Transverse colon (tissue), 4 donors: ENCODE measurements around the gene GABPB2. TPM values are rescaled to one million over a fixed set of nuclear protein-coding genes. Genes with fewer than 3 reads are reported as not detected.

Experiments
- DNase-seq: peaks from one replicate; pipeline ENCODE4 v3.0.0-alpha.2; 2019
- H3K27ac ChIP-seq, 4 donors: fragments of 200-600 bp; sonication (generic); 2 replicates each; pipeline ENCODE4 v1.5.1; 2016 to 2018; ENCODE audit warnings: inconsistent platforms in 4 of 4
- H3K27me3 ChIP-seq: fragments of 200-600 bp; sonication (generic); 2 replicates; pipeline ENCODE4 v1.5.1; 2017; ENCODE audit warnings: inconsistent platforms
- H3K36me3 ChIP-seq, 4 donors: fragments of 200-600 bp; sonication (generic); 2 replicates each; pipeline ENCODE4 v1.5.1; 2017 to 2019; ENCODE audit warnings: inconsistent platforms in 4 of 4
- H3K4me1 ChIP-seq, 4 donors: fragments of 200-600 bp; sonication (generic); 2 replicates each; pipeline ENCODE4 v1.5.1; 2017 to 2020; ENCODE audit warnings: inconsistent platforms in 4 of 4
- H3K4me3 ChIP-seq, 4 donors: fragments of 200-600 bp; sonication (generic); 1 replicate in 1 of 4; 2 replicates in 3 of 4; pipeline versions ENCODE4 v1.5.1 to v1.6.1; 2017 to 2019; ENCODE audit warnings: inconsistent platforms in 4 of 4
- H3K9me3 ChIP-seq, 2 donors: fragments of 200-600 bp; sonication (generic); 2 replicates each; pipeline ENCODE4 v1.5.1; 2017 to 2019; ENCODE audit warnings: inconsistent platforms in 2 of 2
- EP300 ChIP-seq: sonication (generic); formaldehyde crosslinking; IDR thresholded peaks from one replicate; pipeline ENCODE4 v1.6.1; 2017; ENCODE audit warnings: antibody characterized with exemption, low read depth
- POLR2A ChIP-seq: fragments of 450-650 bp; IDR thresholded peaks from one replicate; pipeline ENCODE4 v1.6.1; 2016; ENCODE audit warnings: antibody characterized with exemption, mild to moderate bottlenecking, moderate library complexity
- POLR2AphosphoS5 ChIP-seq, 3 donors: sonication (generic); formaldehyde crosslinking; IDR thresholded peaks; one replicate each; pipeline ENCODE4 v1.6.1; 2016; ENCODE audit warnings: antibody characterized with exemption in 3 of 3
- whole genome bisulfite sequencing, 2 donors: methylation state at CpG; one replicate each; pipeline ENCODE4 v1.1.5; 2018; ENCODE audit warnings: low coverage in 1 of 2; 5-methylcytosine and 5-hydroxymethylcytosine counted together
- in situ Hi-C, 4 donors: fragments of 200-750 bp; cut with MboI; loops; one replicate each; pipeline versions ENCODE4 v1.15.0 to v1.15.1; 2017; ENCODE audit warnings: low sequenced_read_pairs in 3 of 4, low pct_ligation_motif_present in 1 of 4, low pct_unique_long_range_greater_than_20kb in 1 of 4
- intact Hi-C: fragments of 100-400 bp; cut with DNase I; formaldehyde crosslinking; loops from one replicate; pipeline ENCODE4 v1.15.1; 2023; ENCODE audit warnings: low total_unique reads
- total RNA-seq, 4 donors: library from RNA; depleted of rRNA; stranded (reverse); fragments of >200 nt; gene quantifications; one replicate each; pipeline ENCODE4 v1.1.0, GENCODE V29; 2016
- TF ChIP-seq, protein P1 (sequence below), 5 experiments: fragments of 200-600 bp in 3 of 5; fragments of 450-650 bp in 2 of 5; sonication (generic) in 3 of 5; IDR thresholded peaks; 1 replicate in 2 of 5; 2 replicates in 3 of 5; pipeline ENCODE4 v1.5.1; 2016 to 2017; ENCODE audit warnings: antibody characterized with exemption in 5 of 5, inconsistent platforms in 3 of 5, mild to moderate bottlenecking in 2 of 5, moderate library complexity in 1 of 5

Gene GABPB2
- total RNA-seq, 4 donors from 2014 or later, result 9.6 to 19.8 (median 10.2) TPM

DNA sequence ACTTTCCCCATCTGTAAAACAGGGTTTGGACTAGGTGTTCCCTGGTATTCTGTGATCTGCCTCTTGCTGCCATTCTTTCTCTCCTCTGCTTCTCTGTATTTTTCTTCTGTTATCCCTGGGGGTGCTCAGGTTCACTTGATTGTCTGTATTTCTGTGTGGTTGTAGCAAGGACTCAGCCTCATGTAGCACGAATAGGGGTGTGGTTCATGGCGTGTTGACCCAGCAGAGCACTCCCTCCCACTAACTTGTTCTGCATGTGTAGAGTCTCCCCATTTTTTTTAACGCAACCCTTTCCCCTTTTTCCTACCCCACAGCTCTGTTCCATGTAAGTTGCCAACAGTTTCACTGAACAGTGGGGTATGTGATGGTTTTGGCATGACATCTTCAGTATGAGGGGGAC lies 35.4 kb upstream of the GABPB2 start:
- no peak overlapping the region for H3K4me3 ChIP-seq
- H3K36me3 ChIP-seq, result peaks cover 0 to 21% (median 5%) of the 10 kb centered on the region in 4 donors
- H3K27me3 ChIP-seq, result no peaks in the 10 kb centered on the region
- H3K27ac ChIP-seq, result no peak overlapping the region
- TF ChIP-seq POLR2AphosphoS5 (IDR thresholded peaks at IDR 0.05), result no peak
- TF ChIP-seq POLR2A, result no peak
- TF ChIP-seq, protein P1, sequence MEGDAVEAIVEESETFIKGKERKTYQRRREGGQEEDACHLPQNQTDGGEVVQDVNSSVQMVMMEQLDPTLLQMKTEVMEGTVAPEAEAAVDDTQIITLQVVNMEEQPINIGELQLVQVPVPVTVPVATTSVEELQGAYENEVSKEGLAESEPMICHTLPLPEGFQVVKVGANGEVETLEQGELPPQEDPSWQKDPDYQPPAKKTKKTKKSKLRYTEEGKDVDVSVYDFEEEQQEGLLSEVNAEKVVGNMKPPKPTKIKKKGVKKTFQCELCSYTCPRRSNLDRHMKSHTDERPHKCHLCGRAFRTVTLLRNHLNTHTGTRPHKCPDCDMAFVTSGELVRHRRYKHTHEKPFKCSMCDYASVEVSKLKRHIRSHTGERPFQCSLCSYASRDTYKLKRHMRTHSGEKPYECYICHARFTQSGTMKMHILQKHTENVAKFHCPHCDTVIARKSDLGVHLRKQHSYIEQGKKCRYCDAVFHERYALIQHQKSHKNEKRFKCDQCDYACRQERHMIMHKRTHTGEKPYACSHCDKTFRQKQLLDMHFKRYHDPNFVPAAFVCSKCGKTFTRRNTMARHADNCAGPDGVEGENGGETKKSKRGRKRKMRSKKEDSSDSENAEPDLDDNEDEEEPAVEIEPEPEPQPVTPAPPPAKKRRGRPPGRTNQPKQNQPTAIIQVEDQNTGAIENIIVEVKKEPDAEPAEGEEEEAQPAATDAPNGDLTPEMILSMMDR (IDR thresholded peaks at IDR 0.05), result no peak
- TF ChIP-seq EP300, result no peak
- intact Hi-C loops, result no loop called here
- DNase-seq, result no peak
- in situ Hi-C loops, result loop anchor here in 1 of 4 donors (25.0 kb wide), 1 partner anchor 127 kb away; the partner anchor contains the start of genes LYSMD1, SCNM1 and TNFAIP8L2
- no peaks in the 10 kb centered on the region for H3K9me3 ChIP-seq
- WGBS, 2 donors, result 87 to 100% methylated on average over 2 to 3 of the region's 3 CpGs
- H3K4me1 ChIP-seq, result no peaks in the 10 kb centered on the region

DNA sequence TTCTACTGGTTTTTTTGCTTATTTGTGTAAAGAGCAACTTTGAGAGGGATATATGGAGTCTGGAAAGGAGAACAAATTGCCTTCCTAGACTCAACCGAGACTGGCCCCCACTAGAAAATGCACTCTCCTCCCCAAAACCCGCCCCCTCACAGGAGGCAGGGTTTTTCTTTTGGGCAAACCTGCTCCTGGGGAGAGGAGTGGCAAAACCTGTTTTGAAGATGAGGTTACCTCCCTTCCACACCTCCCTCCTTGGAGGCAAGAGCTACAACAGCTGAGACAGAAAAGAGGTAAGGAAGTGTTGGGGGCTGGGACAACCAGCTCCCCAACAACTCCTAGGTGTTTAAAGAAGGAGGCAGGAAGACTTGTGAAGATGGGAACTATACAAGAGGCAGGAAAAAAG lies 34.2 kb upstream of the GABPB2 start, which contains the start of gene BNIPL:
BNIPL (plus strand) TSS at position 231 of the 400 bp plus-strand sequence; CDS start at position 371, 140 bp downstream.
- H3K4me1 ChIP-seq, result no peaks in the 10 kb centered on the region
- TF ChIP-seq POLR2AphosphoS5 (IDR thresholded peaks at IDR 0.05), result no peak
- TF ChIP-seq EP300, result no peak
- TF ChIP-seq, protein P1 (IDR thresholded peaks at IDR 0.05), result no peak
- no peak for TF ChIP-seq POLR2A
- H3K27ac ChIP-seq, result no peak within 1 kb of the TSS
- in situ Hi-C loops, result loop anchor here in 1 of 4 donors (25.0 kb wide), 1 partner anchor 126 kb away; the partner anchor contains the start of genes LYSMD1, SCNM1 and TNFAIP8L2
- no peak for DNase-seq
- no peak within 1 kb of the TSS for H3K4me3 ChIP-seq
- 39% methylated on average over 2 of the region's 2 CpGs; no CpG with 5 or more reads in 1 of the 2 donors for WGBS, 2 donors
- no peaks in the 10 kb centered on the region for H3K9me3 ChIP-seq
- no peaks in the 10 kb centered on the region for H3K27me3 ChIP-seq
- peaks cover 0 to 21% (median 5%) of the 10 kb centered on the region in 4 donors for H3K36me3 ChIP-seq
- intact Hi-C loops, result no loop called here

DNA sequence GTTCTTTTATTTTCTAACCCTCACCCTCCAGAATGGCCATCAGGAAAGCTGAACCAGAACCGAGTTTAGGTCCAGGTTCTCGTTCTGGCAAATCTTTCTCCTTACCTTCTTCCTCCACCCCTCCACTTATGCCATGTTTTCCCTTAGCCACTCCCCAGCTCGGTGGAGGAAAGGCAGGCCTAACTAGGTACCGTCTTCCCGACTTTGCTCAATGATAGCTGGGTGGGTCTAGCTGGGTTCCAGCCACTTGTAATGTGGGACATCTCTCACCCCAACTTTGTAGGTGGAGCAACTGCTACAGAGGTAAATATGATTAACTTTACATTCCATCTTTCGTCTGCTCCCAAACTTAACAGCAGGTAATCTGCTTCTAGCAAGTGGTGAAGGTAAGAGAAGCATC lies 33.5 kb upstream of the GABPB2 start:
- Histone ChIP-seq H3K4me1 (no peaks in the 10 kb centered on the region), H3K9me3 (no peaks in the 10 kb centered on the region), H3K36me3 (peaks cover 0 to 20% (median 5%) of the 10 kb centered on the region in 4 donors), H3K27ac (no peak overlapping the region), H3K4me3 (no peak overlapping the region), H3K27me3 (no peaks in the 10 kb centered on the region)
- 84 to 100% methylated on average over 2 to 6 of the region's 6 CpGs for WGBS, 2 donors
- TF ChIP-seq, protein P1 (IDR thresholded peaks at IDR 0.05), result no peak
- TF ChIP-seq POLR2A (no peak), EP300 (no peak), POLR2AphosphoS5 (IDR thresholded peaks at IDR 0.05) (no peak)
- no peak for DNase-seq
- in situ Hi-C loops (loop anchor here in 1 of 4 donors (25.0 kb wide), 1 partner anchor 125 kb away; the partner anchor contains the start of genes LYSMD1, SCNM1 and TNFAIP8L2), intact Hi-C loops (no loop called here)

DNA sequence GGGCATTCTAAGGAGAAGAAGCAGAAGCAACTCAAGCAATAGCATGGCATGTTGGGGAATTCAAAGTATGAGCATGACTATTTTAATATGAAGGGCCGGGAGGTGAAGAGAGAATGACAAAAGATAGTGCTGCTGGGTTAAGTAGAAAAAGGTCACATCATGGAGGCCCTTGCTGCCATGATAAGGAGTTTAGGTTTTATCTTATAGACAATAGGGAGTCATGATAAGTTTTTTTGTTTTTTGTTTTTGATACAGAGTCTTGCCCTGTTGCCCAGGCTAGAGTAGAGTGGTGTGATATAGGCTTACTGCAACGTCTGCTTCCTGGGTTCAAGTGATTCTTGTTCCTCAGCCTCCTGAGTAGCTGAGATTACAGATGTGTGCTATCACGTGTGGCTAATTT lies 31.0 kb upstream of the GABPB2 start:
- no peak overlapping the region for H3K4me3 ChIP-seq
- no peaks in the 10 kb centered on the region for H3K27me3 ChIP-seq
- in situ Hi-C loops, result loop anchor here in 1 of 4 donors (25.0 kb wide), 1 partner anchor 123 kb away; the partner anchor contains the start of genes LYSMD1, SCNM1 and TNFAIP8L2
- intact Hi-C loops, result no loop called here
- H3K4me1 ChIP-seq, result no peaks in the 10 kb centered on the region
- TF ChIP-seq POLR2A (no peak), POLR2AphosphoS5 (IDR thresholded peaks at IDR 0.05) (no peak), EP300 (no peak)
- TF ChIP-seq, protein P1 (IDR thresholded peaks at IDR 0.05), result no peak
- no peak for DNase-seq
- 88 to 90% methylated on average over 2 to 3 of the region's 3 CpGs for WGBS, 2 donors
- no peak overlapping the region for H3K27ac ChIP-seq
- peaks cover 0 to 6% (median under 1%) of the 10 kb centered on the region in 4 donors for H3K36me3 ChIP-seq
- no peaks in the 10 kb centered on the region for H3K9me3 ChIP-seq
